ENCODE data around the gene MESP2.

DNA sequence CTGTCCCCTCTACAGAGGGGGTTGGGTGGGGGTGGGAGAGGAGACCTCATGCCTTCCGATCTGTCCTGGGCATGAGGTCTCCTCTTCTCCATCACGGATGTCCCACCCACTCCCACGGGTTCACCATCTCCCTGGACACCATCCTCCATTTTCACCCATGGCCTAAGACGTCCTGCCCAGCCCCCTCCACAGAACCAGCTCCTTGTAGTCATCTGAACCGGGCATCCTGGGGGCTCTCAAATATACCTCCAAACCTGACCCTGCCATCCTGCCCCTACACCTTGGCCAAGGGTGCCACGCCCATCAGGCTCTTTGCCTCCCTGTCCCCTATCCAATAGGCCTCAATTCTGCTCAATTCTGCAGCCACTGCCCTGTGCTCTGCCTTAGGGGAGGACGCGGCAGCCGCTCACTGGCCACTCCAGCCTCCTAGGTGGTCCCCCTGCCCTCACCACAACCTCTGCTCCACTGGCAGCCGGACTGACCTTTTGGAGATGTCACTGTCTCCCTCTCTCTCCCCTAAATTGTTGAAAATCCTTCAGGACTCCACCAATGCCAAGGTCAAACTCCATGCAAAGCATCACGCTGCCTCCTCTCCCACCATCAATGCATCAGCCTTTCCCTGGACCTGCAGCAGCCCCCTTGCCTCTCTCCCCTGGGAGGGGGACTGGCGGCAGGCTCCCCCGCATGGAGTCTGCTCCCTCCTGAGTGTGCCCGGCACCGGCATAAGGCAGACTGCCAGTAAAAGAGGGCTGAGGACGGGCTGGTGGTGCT is 47.9 kb downstream of the MESP2 start:
- TF ChIP-seq, protein P1, sequence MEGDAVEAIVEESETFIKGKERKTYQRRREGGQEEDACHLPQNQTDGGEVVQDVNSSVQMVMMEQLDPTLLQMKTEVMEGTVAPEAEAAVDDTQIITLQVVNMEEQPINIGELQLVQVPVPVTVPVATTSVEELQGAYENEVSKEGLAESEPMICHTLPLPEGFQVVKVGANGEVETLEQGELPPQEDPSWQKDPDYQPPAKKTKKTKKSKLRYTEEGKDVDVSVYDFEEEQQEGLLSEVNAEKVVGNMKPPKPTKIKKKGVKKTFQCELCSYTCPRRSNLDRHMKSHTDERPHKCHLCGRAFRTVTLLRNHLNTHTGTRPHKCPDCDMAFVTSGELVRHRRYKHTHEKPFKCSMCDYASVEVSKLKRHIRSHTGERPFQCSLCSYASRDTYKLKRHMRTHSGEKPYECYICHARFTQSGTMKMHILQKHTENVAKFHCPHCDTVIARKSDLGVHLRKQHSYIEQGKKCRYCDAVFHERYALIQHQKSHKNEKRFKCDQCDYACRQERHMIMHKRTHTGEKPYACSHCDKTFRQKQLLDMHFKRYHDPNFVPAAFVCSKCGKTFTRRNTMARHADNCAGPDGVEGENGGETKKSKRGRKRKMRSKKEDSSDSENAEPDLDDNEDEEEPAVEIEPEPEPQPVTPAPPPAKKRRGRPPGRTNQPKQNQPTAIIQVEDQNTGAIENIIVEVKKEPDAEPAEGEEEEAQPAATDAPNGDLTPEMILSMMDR (conservative IDR thresholded peaks at IDR 0.05; ENCODE audit: low read length), result no peak
- no peak for TF ChIP-seq EZH2phosphoT487 (IDR thresholded peaks at IDR 0.05; ENCODE audit: borderline replicate concordance)
